ENCODE measurements around the gene SYNC. TPM values are rescaled to one million over a fixed set of nuclear protein-coding genes. Genes with fewer than 3 reads are reported as not detected.
A peak's percentile ranks its signal among the peaks of the same experiment; 100 is the strongest.

SYNC gene
- total and polyA plus RNA-seq, 2 of the 8 experiments (the other 6 are each of a cell fraction or from before 2014, with no cell fraction given): 0.06 to 0.17 TPM

GRCh38 chr1:32749771-32750170, 47.2 kb upstream of the SYNC start:
- Histone ChIP-seq H2AFZ (ENCODE audit: low read length) (no peak overlapping the region), H3K23ac (ENCODE audit: insufficient read length) (no peak overlapping the region), H2BK20ac (ENCODE audit: low read length) (no peak overlapping the region), H2BK15ac (ENCODE audit: low read length) (0 out of 2 replicates have a peak overlapping the region, but pooled peaks have one; percentile 8), H3K4ac (replicated peaks; ENCODE audit: insufficient read length, low read depth, low read length) (no peak overlapping the region), H3K79me1 (ENCODE audit: low read depth, low read length) (peaks cover 7% of the 10 kb centered on the region), H2AK5ac (ENCODE audit: low read depth, low read length) (0 out of 2 replicates have a peak overlapping the region, but pooled peaks have one; percentile 17), H3K9me3 (ENCODE audit: insufficient read depth in 2 of 2, low read depth in 1 of 2, low read length in 1 of 2) (no peaks in the 10 kb centered on the region), H3K4me3 (ENCODE audit: extremely low read depth in 1 of 4, insufficient read depth in 2 of 4, low read depth in 3 of 4, low read length in 4 of 4) (no peak overlapping the region), H3K18ac (ENCODE audit: extremely low read depth, low read length) (no peak overlapping the region), H3K79me2 (ENCODE audit: control insufficient read depth in 1 of 2, insufficient read depth in 2 of 2, low read length in 2 of 2) (peaks cover 0 to 6% of the 10 kb centered on the region in 2 experiments; a peak in 3 of 4 replicates), H3K23me2 (ENCODE audit: low read depth, low read length) (peaks cover 8% of the 10 kb centered on the region), H2BK120ac (replicated peaks; ENCODE audit: low read depth, low read length) (no peak overlapping the region), H4K5ac (ENCODE audit: insufficient read length, low read depth, low read length) (no peak overlapping the region), H3K27ac (ENCODE audit: low read depth, low read length) (no peak overlapping the region), H3K4me1 (replicated peaks in 1 of 4; ENCODE audit: control insufficient read depth in 3 of 4, insufficient read depth in 4 of 4, low read length in 3 of 4) (peaks cover 0 to 6% (median 3%) of the 10 kb centered on the region in 4 experiments), H3K4me2 (ENCODE audit: insufficient read depth in 1 of 2, low read depth in 2 of 2, low read length in 2 of 2) (no peak overlapping the region), H3K14ac (ENCODE audit: insufficient read length) (no peak overlapping the region), H3K36me3 (ENCODE audit: control insufficient read depth in 2 of 4, insufficient read depth in 4 of 4, low read length in 3 of 4) (no peaks in the 10 kb centered on the region), H4K20me1 (replicated peaks in 1 of 2; ENCODE audit: control insufficient read depth in 1 of 2, insufficient read depth in 2 of 2, low read length in 2 of 2) (peaks cover 0 to 7% of the 10 kb centered on the region in 2 experiments), H2BK5ac (ENCODE audit: low read depth, low read length) (peak overlapping the region; percentile 27; the same call in 1 of the 2 replicates), H3K9ac (replicated peaks in 1 of 4; ENCODE audit: extremely low read depth in 1 of 4, low read depth in 3 of 4, low read length in 3 of 4) (peak overlapping the region in 1 of 4 experiments; percentile 47; a peak in 2 of 7 replicates), H3K27me3 (replicated peaks in 1 of 4; ENCODE audit: control insufficient read depth in 3 of 4, extremely low read depth in 1 of 4, insufficient read depth in 3 of 4, low read length in 3 of 4) (no peaks in the 10 kb centered on the region), H2BK12ac (ENCODE audit: low read depth, low read length) (no peak overlapping the region), H4K91ac (replicated peaks; ENCODE audit: insufficient read length, low read length) (peak overlapping the region; percentile 34), H4K8ac (ENCODE audit: extremely low read depth, insufficient read depth, low read length) (0 out of 2 replicates have a peak overlapping the region, but pooled peaks have one; percentile 23), H3K56ac (replicated peaks; ENCODE audit: insufficient read length, low read depth, low read length) (no peak overlapping the region)
- no peak for FAIRE-seq
- ChIA-PET POLR2A (ENCODE audit: partially characterized antibody) (interaction anchor here (0.5 to 17.2 kb wide), 11 partner anchors 9 to 363 kb away, joined by 3 to 295 read pairs (median 6); partner anchors contain the start of genes S100PBP and YARS1), CTCF (ENCODE audit: partially characterized antibody) (interaction anchor here (0.5 to 11.2 kb wide), 19 partner anchors 9 to 141 kb away, joined by 3 to 220 read pairs (median 4); no protein-coding TSS in a partner anchor)
- 84% methylated on average over 3 of the region's 3 CpGs; no CpG with 5 or more reads in 1 of the 2 experiments for WGBS, 2 experiments (ENCODE audit: extremely low coverage in 1 of 2, insufficient coverage in 1 of 2, insufficient read length in 1 of 2, insufficient replicate concordance in 2 of 2, low coverage in 1 of 2, low lambda C conversion rate in 2 of 2, missing lambda C conversion rate in 1 of 2)
- no peak for DNase-seq (ENCODE audit: low read depth in 1 of 2, low spot score in 2 of 2)
- TF ChIP-seq RAD21 (IDR thresholded peaks at IDR 0.05 in 1 of 2, conservative IDR thresholded peaks at IDR 0.05 in 1 of 2; ENCODE audit: low read depth in 2 of 2, low read length in 2 of 2): peak; percentile 34 to 62
- no peak for TF ChIP-seq E2F6 (IDR thresholded peaks at IDR 0.05)
- no peak for TF ChIP-seq EP300 (IDR thresholded peaks at IDR 0.05; ENCODE audit: borderline replicate concordance in 1 of 2, low read depth in 2 of 2, low read length in 2 of 2)
- peak; percentile 22 to 55 (median 39) for TF ChIP-seq CTCF (IDR thresholded peaks at IDR 0.05; ENCODE audit: control extremely low read depth in 1 of 3, insufficient read depth in 1 of 3, low read depth in 1 of 3, low read length in 3 of 3)
- TF ChIP-seq MAFK (IDR thresholded peaks at IDR 0.05; ENCODE audit: low read depth, low read length): no peak
- peak in 1 of 2 experiments; percentile 33; a peak in 1 of 4 replicates for TF ChIP-seq SIN3A (conservative IDR thresholded peaks at IDR 0.05 in 1 of 2, IDR thresholded peaks at IDR 0.05 in 1 of 2; ENCODE audit: low read depth in 1 of 2, low read length in 2 of 2)
